GM12891 (cell line): ENCODE results near the gene TRAF7.
"Not testable (repeated sequence)": the region's sequence is repeated elsewhere in the genome, so short reads cannot be mapped to it uniquely, and the experiment has no call there.

Experiments used
- POLR2A ChIP-seq: IDR thresholded peaks from 2 replicates; pipeline ENCODE4 v1.6.1; 2011; ENCODE audit warnings: low read depth, low read length, control low read depth
- POLR2AphosphoS5 ChIP-seq: IDR thresholded peaks from 2 replicates; pipeline ENCODE4 v1.6.1; 2011; ENCODE audit warnings: low read depth, low read length, control low read depth

DNA sequence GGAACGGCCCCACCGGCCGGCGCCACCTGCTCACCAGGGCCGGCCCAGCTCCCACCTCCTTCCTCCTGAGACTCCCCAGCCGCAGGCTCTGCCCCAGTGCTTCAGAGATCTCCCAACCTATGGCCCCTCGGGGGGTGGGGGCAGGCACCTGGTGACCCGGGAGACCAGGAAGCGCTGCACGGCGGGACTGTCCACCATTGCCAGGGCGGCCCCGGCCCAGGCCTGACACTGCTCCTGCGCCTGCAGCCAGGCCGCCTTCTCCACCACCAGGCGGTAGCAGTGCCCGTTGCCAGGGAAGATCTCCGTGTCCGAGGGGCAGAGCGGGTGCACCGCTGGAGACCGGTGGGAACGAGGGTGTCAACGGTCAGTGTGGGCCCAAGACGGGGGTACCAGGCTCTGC is 38.2 kb upstream of the TRAF7 start:
- TF ChIP-seq POLR2A, POLR2AphosphoS5: not testable (repeated sequence)
